HEK293T (cell line): ENCODE data around the gene KMT2C.
A peak's percentile ranks its signal among the peaks of the same experiment; 100 is the strongest.

Source experiments
- CTCF ChIA-PET: fragments of 350-600 bp; formaldehyde crosslinking; extraction: SDS; loops from one replicate; lab custom pipeline; 2021; ENCODE audit warnings: antibody characterized with exemption, inconsistent platforms; lab: Yijun Ruan, JAX
- POLR2A ChIA-PET: fragments of 350-600 bp; formaldehyde crosslinking; extraction: SDS; loops from one replicate; lab custom pipeline; 2020; ENCODE audit warnings: antibody characterized with exemption, inconsistent platforms; lab: Yijun Ruan, JAX
- DNase-seq: peaks from one replicate; pipeline ENCODE4 v3.0.0; 2012; ENCODE audit warnings: mixed read lengths; ENCODE audit errors: extremely low spot score
- ARNT ChIP-seq: fragments of 450-650 bp; IDR thresholded peaks from 2 replicates; pipeline ENCODE4 v1.6.1; 2017; ENCODE audit warnings: mild to moderate bottlenecking
- BHLHE40 ChIP-seq: fragments of 450-650 bp; IDR thresholded peaks from 2 replicates; pipeline ENCODE4 v1.6.1; 2016; ENCODE audit warnings: mild to moderate bottlenecking, moderate library complexity, borderline replicate concordance
- CTBP1 ChIP-seq: fragments of 450-650 bp; IDR thresholded peaks from 2 replicates; pipeline ENCODE4 v1.6.1; 2016; ENCODE audit warnings: borderline replicate concordance
- ELF4 ChIP-seq: fragments of 450-650 bp; IDR thresholded peaks from 2 replicates; pipeline ENCODE4 v1.6.1; 2017; ENCODE audit warnings: antibody characterized with exemption
- FOXA1 ChIP-seq: fragments of 450-650 bp; IDR thresholded peaks from 2 replicates; pipeline ENCODE4 v1.6.1; 2016; ENCODE audit warnings: mild to moderate bottlenecking
- FOXK2 ChIP-seq: fragments of 450-650 bp; IDR thresholded peaks from 2 replicates; pipeline ENCODE4 v1.6.1; 2016; ENCODE audit warnings: mild to moderate bottlenecking
- FOXM1 ChIP-seq: fragments of 450-650 bp; IDR thresholded peaks from 2 replicates; pipeline ENCODE4 v1.6.1; 2017; ENCODE audit warnings: mild to moderate bottlenecking, borderline replicate concordance
- HDGF ChIP-seq: fragments of 450-650 bp; IDR thresholded peaks from 2 replicates; pipeline ENCODE4 v1.6.1; 2017; ENCODE audit warnings: antibody characterized with exemption, borderline replicate concordance
- L3MBTL2 ChIP-seq: fragments of 450-650 bp; conservative IDR thresholded peaks from 2 replicates; pipeline ENCODE4 v1.6.1; 2016; ENCODE audit warnings: mild to moderate bottlenecking
- LEF1 ChIP-seq: fragments of 450-650 bp; IDR thresholded peaks from 2 replicates; pipeline ENCODE4 v1.6.1; 2017; ENCODE audit warnings: mild to moderate bottlenecking, borderline replicate concordance
- NFRKB ChIP-seq: fragments of 450-650 bp; IDR thresholded peaks from 2 replicates; pipeline ENCODE4 v1.6.1; 2016; ENCODE audit warnings: mild to moderate bottlenecking, moderate library complexity
- PKNOX1 ChIP-seq: fragments of 450-650 bp; IDR thresholded peaks from 2 replicates; pipeline ENCODE4 v1.6.1; 2016
- SP1 ChIP-seq: fragments of 450-650 bp; IDR thresholded peaks from 2 replicates; pipeline ENCODE4 v1.6.1; 2017
- SUZ12 ChIP-seq: fragments of 450-650 bp; IDR thresholded peaks from 2 replicates; pipeline ENCODE4 v1.6.1; 2016; ENCODE audit warnings: mild to moderate bottlenecking
- TARDBP ChIP-seq: fragments of 450-650 bp; IDR thresholded peaks from 2 replicates; pipeline ENCODE4 v1.6.1; 2016
- ZNF384 ChIP-seq: fragments of 450-650 bp; IDR thresholded peaks from 2 replicates; pipeline ENCODE4 v1.6.1; 2016

Gene KMT2C

GRCh38 chr7:152435384-152436110 lies at the start of gene KMT2C:
Gene KMT2C, minus strand, starts transcription at chr7:152436003. Its CDS starts 217 bp downstream, at chr7:152435786.
- CTCF ChIA-PET, result no interaction called here

GRCh38 chr7:152481082-152481481 lies 45.3 kb upstream of the KMT2C start:
- TF ChIP-seq FOXK2, result no peak
- no peak for TF ChIP-seq BHLHE40
- TF ChIP-seq LEF1, result no peak
- TF ChIP-seq SUZ12, result no peak
- TF ChIP-seq ELF4, result no peak
- TF ChIP-seq FOXM1, result no peak
- TF ChIP-seq SP1, result no peak
- TF ChIP-seq L3MBTL2, result no peak
- TF ChIP-seq NFRKB, result no peak
- TF ChIP-seq FOXA1, result no peak
- TF ChIP-seq HDGF, result no peak
- no peak for TF ChIP-seq CTBP1
- TF ChIP-seq PKNOX1, result no peak
- no peak for TF ChIP-seq ARNT
- TF ChIP-seq TARDBP, result no peak
- no peak for TF ChIP-seq ZNF384
- ChIA-PET POLR2A (no interaction called here), CTCF (no interaction called here)
- DNase-seq, result no peak

More at GRCh38 chr7:152435384-152436110, at the start of gene KMT2C:
- peak; percentile 66 for DNase-seq
- POLR2A ChIA-PET, result interaction anchor here (0.8 to 1.5 kb wide), 3 partner anchors 27 to 96 kb away, joined by 4 to 6 read pairs (median 4); no protein-coding TSS in a partner anchor
- no peak for TF ChIP-seq CTBP1
- no peak for TF ChIP-seq SP1
- no peak; the same call in 1 of the 2 replicates for TF ChIP-seq L3MBTL2
- no peak for TF ChIP-seq TARDBP
- no peak for TF ChIP-seq HDGF
- no peak for TF ChIP-seq PKNOX1

GRCh38 chr7:152480664-152481063 lies 44.9 kb upstream of the KMT2C start:
- TF ChIP-seq FOXA1 (no peak), ELF4 (no peak), ZNF384 (no peak), TARDBP (no peak), LEF1 (no peak), SUZ12 (no peak), SP1 (no peak), NFRKB (no peak), HDGF (no peak), PKNOX1 (no peak), BHLHE40 (no peak), CTBP1 (no peak), ARNT (no peak), FOXK2 (no peak), FOXM1 (no peak)
- DNase-seq, result no peak
- POLR2A ChIA-PET, result no interaction called here
- CTCF ChIA-PET, result no interaction called here

- ChIA-PET POLR2A (no interaction called here), CTCF (no interaction called here)
- TF ChIP-seq FOXM1 (no peak), CTBP1 (no peak), PKNOX1 (no peak), NFRKB (no peak), ZNF384 (no peak), BHLHE40 (no peak), FOXA1 (no peak), ARNT (no peak), LEF1 (no peak), L3MBTL2 (no peak), HDGF (no peak), ELF4 (no peak)
- no peak for DNase-seq
Measured at GRCh38 chr7:152479595-152479994, 43.8 kb upstream of the KMT2C start.

- POLR2A ChIA-PET, result no interaction called here
- DNase-seq, result no peak
- TF ChIP-seq LEF1 (no peak), ZNF384 (no peak), BHLHE40 (no peak), SUZ12 (no peak), FOXA1 (no peak), TARDBP (no peak), FOXK2 (no peak), SP1 (no peak), HDGF (no peak), FOXM1 (no peak), PKNOX1 (no peak), NFRKB (no peak), CTBP1 (no peak), ARNT (no peak)
- CTCF ChIA-PET, result interaction anchor here (0.7 kb wide), 1 partner anchor 135 kb away, joined by 4 read pairs; no protein-coding TSS in a partner anchor
Measured at GRCh38 chr7:152478140-152478539, 42.3 kb upstream of the KMT2C start.
